ENCODE data around the gene CRBN.

CRBN gene

DNA sequence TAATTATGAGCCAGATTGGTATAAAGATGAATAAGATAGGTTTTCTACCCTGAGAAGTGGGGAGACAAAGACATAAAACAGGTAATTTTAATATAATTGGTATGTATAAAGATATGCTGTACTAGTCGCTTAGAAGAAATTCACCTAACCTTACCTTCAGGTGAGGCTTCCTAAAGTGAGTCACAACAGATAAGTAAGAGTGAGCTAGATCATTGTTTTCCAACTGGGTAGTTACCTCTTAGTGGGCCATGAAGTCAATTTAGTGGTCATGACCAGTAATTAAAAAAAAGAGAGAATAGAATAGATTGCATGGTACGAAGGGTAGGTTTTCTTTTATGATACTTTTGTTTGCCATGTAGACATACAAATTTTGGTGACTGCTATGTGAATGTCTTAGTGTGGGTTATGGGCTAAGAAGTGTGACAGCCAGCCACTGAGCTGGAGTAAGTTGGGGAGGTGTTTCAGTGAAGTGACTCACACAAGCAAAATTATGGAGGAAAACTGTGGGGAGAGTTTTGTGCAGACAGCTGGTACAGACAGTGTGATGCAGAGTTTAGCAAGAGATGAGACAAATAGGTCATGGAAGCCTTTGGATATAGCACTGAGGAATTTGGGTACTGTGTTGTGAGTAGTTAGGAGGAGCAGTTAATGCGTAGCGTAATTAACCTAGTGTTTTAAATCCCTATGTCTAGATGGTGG lies 44.6 kb downstream of the CRBN start:
- no peak overlapping the region for H3K4me3 ChIP-seq (ENCODE audit: low read depth, low read length)
- TF ChIP-seq, protein P1, sequence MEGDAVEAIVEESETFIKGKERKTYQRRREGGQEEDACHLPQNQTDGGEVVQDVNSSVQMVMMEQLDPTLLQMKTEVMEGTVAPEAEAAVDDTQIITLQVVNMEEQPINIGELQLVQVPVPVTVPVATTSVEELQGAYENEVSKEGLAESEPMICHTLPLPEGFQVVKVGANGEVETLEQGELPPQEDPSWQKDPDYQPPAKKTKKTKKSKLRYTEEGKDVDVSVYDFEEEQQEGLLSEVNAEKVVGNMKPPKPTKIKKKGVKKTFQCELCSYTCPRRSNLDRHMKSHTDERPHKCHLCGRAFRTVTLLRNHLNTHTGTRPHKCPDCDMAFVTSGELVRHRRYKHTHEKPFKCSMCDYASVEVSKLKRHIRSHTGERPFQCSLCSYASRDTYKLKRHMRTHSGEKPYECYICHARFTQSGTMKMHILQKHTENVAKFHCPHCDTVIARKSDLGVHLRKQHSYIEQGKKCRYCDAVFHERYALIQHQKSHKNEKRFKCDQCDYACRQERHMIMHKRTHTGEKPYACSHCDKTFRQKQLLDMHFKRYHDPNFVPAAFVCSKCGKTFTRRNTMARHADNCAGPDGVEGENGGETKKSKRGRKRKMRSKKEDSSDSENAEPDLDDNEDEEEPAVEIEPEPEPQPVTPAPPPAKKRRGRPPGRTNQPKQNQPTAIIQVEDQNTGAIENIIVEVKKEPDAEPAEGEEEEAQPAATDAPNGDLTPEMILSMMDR (IDR thresholded peaks at IDR 0.05; ENCODE audit: control insufficient read depth, extremely low read depth, insufficient read depth): no peak
- DNase-seq (ENCODE audit: low read depth): no peak

DNA sequence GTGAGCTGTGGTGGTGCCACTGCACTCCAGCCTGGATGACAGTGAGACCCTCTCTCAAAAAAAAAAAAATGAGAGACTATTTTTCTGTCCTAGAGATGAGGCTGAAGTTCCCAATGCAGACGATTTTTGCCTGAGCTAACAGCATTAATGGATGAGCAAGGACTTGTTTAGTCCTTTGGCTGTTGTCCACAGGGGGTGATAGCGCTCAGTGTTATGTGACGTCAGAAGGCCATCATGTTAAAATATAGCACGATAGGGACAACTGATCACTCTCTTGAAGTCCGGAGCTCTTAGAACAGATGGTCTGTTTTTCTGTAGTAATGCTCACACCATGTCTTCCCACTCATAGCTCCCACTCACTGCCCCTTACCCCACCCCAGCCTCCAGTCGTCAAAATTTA lies 46.0 kb downstream of the CRBN start:
- no peak overlapping the region for H3K4me3 ChIP-seq (ENCODE audit: low read depth, low read length)
- TF ChIP-seq, protein P1 (IDR thresholded peaks at IDR 0.05; ENCODE audit: control insufficient read depth, extremely low read depth, insufficient read depth): no peak
- DNase-seq (ENCODE audit: low read depth): no peak

DNA sequence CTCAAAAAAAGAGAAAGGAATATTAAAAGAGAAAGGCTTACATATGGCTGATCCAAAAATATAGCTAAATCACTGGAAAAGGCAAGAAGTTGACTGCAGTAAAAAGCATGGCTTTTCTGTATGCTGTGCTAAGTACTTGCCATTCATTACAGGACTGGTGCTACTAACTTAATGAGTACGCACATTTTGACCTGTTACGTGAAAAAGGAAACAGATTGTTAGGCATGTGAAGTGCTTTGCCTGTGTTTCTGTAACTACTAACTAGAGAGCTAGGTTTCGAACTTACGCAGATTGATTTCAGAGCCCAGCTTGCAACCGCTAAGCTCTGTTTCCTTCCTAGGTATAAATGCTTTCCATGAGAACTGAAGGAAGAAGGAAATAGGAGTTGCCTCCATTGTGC lies 49.9 kb downstream of the CRBN start:
- TF ChIP-seq, protein P1 (IDR thresholded peaks at IDR 0.05; ENCODE audit: control insufficient read depth, extremely low read depth, insufficient read depth): no peak
- DNase-seq (ENCODE audit: low read depth): no peak
- no peak overlapping the region for H3K4me3 ChIP-seq (ENCODE audit: low read depth, low read length)

DNA sequence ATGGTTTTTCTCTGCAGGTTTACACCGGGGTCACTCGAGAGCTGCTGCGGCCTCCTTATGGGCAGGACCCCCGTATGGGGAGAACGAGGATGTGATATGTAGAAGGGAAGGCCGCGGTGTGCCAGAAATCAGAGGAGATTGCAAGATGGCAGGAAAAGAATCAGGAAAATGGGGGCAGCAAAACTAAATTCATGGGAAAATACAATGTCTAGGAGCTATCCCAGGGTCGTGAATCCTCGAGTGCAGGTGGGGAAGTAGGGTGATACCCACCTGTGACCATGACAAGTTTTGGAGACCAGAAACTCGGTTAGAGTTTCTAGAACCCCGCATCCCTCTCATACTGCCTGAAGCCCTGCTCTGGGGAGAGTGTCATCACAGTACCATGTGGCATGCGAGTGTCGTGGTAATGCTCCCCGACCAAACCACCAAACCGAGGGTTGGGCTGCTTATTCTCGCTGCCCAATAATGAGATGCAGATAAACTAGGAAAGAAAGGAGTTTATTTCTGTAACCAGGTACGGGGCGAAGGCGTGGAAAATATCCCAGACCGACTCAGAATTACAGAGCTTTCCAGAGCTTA lies 52.0 kb downstream of the CRBN start:
- peak overlapping the region; percentile 85 for H3K4me3 ChIP-seq (ENCODE audit: low read depth, low read length)
- TF ChIP-seq, protein P1 (IDR thresholded peaks at IDR 0.05; ENCODE audit: control insufficient read depth, extremely low read depth, insufficient read depth): no peak
- no peak for DNase-seq (ENCODE audit: low read depth)

DNA sequence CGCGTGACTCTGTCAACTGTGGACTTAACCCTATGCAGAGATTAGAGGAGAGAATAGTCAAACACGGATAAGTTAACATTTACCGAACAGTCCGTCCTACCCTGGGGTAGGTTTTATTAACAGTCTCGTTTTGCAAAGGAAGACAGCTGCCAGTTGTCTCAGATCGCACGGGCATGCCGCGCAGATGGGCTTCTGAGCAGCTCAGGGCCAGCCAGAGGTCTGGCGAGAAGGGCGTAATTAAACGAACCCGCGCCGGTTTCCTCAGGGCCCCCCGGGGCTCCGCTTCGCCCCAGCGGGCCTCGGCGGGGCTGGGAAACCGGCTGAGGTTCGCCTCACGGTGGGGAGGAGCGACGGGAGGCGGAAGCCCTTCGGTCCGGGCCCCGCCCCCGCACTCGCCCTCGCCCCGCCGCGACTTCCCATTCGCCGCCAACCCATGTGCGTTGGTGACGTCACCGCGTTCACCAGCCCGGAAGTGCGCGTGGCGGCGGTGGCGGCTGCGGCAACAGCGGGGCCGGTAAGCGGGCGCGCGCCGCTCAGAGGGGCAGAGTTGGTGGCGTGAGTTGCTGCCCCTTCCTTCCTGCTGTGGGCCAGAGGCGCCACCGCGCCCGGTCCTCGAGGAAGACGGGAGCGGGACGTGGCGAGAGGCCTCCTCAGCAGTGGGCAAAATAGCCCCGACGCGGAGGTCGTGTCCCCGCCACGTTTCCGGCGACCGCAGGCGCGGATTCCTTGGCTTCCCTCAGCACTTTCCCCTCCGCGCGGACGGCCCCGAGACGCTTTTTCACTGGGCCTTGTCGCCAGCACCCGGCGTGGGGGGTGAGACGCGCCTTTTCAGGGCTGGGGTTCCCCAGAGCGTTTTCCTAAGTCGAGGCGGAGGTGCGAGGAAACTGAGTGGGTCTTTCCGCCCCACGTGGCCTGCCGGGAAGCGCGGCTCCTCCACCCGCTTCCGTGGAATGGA lies 52.7 kb downstream of the CRBN start, which contains the start of gene TRNT1:
Gene TRNT1 (plus strand): TSS at position 464 of the 955 bp plus-strand sequence. CDS start 2,101 bp downstream, outside the sequence.
- peak within 1 kb of the TSS; percentile 85 for H3K4me3 ChIP-seq (ENCODE audit: low read depth, low read length)
- peak; percentile 71 for DNase-seq (ENCODE audit: low read depth)
- TF ChIP-seq, protein P1 (IDR thresholded peaks at IDR 0.05; ENCODE audit: control insufficient read depth, extremely low read depth, insufficient read depth): no peak

GRCh38 chr3:3125977-3126376 lies 53.5 kb downstream of the CRBN start:
- peak overlapping the region; percentile 85 for H3K4me3 ChIP-seq (ENCODE audit: low read depth, low read length)
- DNase-seq (ENCODE audit: low read depth): no peak
- TF ChIP-seq, protein P1 (IDR thresholded peaks at IDR 0.05; ENCODE audit: control insufficient read depth, extremely low read depth, insufficient read depth): no peak

Measured in LNCaP clone FGC (cell line).